Amygdala (tissue), 56 donors: ENCODE measurements around the gene SLC19A1.

Experiments
- DNase-seq, 56 donors: peaks; one replicate each; lab custom pipeline; 2025; lab: John Stamatoyannopoulos, UW

The SLC19A1 gene

GRCh38 chr21:45485686-45486442, 56.4 kb downstream of the SLC19A1 start:
- no peak for DNase-seq

- no peak for DNase-seq
Observed at GRCh38 chr21:45484318-45484717, 57.9 kb downstream of the SLC19A1 start.

- DNase-seq = peak in 2 of 56 donors; percentile 4 to 31
Observed at GRCh38 chr21:45482899-45483821, 59.1 kb downstream of the SLC19A1 start.

GRCh38 chr21:45481977-45482898, 60.0 kb downstream of the SLC19A1 start:
- no peak for DNase-seq

GRCh38 chr21:45481566-45481965, 60.7 kb downstream of the SLC19A1 start:
- DNase-seq = no peak

GRCh38 chr21:45480701-45481500, 61.3 kb downstream of the SLC19A1 start:
- DNase-seq = no peak

- no peak for DNase-seq
Observed at GRCh38 chr21:45479691-45480675, 62.3 kb downstream of the SLC19A1 start.

GRCh38 chr21:45478816-45479669, 63.2 kb downstream of the SLC19A1 start:
- DNase-seq = no peak

GRCh38 chr21:45478115-45478801, 64.0 kb downstream of the SLC19A1 start:
- peak in 39 of 56 donors; percentile 11 to 79 (median 47) for DNase-seq

GRCh38 chr21:45477176-45478114, 64.8 kb downstream of the SLC19A1 start:
- no peak for DNase-seq

GRCh38 chr21:45476582-45476981, 65.7 kb downstream of the SLC19A1 start:
- DNase-seq = no peak

GRCh38 chr21:45475797-45476570, 66.3 kb downstream of the SLC19A1 start:
- no peak for DNase-seq

- no peak for DNase-seq
Observed at GRCh38 chr21:45475004-45475685, 67.1 kb downstream of the SLC19A1 start.

- no peak for DNase-seq
Observed at GRCh38 chr21:45474323-45474950, 67.8 kb downstream of the SLC19A1 start.
